Activated naive CD4-positive, alpha-beta T cell treated with anti-CD3 and anti-CD28 coated beads, Interleukin-2, amount 10 ng/mL, durations not matched to agents 7 days and 5 days (primary cell): ENCODE data around the gene MED15.

Source experiments
- CTCF ChIA-PET: fragments of 350-600 bp; sonication (Branson Sonifier 250); formaldehyde crosslinking; loops from one replicate; lab custom pipeline; 2021; ENCODE audit warnings: antibody characterized with exemption; lab: Charles Lee
- DNase-seq: peaks from one replicate; pipeline ENCODE4 v3.0.0-alpha.2; 2020
- H3K27ac Mint-ChIP-seq: one replicate; pipeline ENCODE4 v1.8.0; 2021; ENCODE audit warnings: mild to moderate bottlenecking, moderate library complexity, mixed read lengths
- H3K27me3 Mint-ChIP-seq: one replicate; pipeline ENCODE4 v1.8.0; 2021; ENCODE audit warnings: mild to moderate bottlenecking, mixed read lengths
- H3K36me3 Mint-ChIP-seq: one replicate; pipeline ENCODE4 v1.8.0; 2021; ENCODE audit warnings: mixed read lengths
- H3K4me1 Mint-ChIP-seq: one replicate; pipeline ENCODE4 v1.8.0; 2021; ENCODE audit warnings: mixed read lengths
- H3K4me3 Mint-ChIP-seq: one replicate; pipeline ENCODE4 v1.8.0; 2021; ENCODE audit warnings: mild to moderate bottlenecking, moderate library complexity, mixed read lengths
- H3K9me3 Mint-ChIP-seq: one replicate; pipeline ENCODE4 v1.8.0; 2021; ENCODE audit warnings: mixed read lengths

The MED15 gene

GRCh38 chr22:20605328-20605727 is 97.9 kb downstream of the MED15 start:
- Mint-ChIP-seq H3K27ac (no peak overlapping the region), H3K4me1 (peaks cover 8% of the 10 kb centered on the region), H3K36me3 (no peaks in the 10 kb centered on the region), H3K9me3 (no peaks in the 10 kb centered on the region), H3K4me3 (no peak overlapping the region), H3K27me3 (peaks cover 44% of the 10 kb centered on the region)
- CTCF ChIA-PET = interaction anchor here (1.2 kb wide), 1 partner anchor 144 kb away, joined by 4 read pairs; no protein-coding TSS in a partner anchor
- no peak for DNase-seq

DNA sequence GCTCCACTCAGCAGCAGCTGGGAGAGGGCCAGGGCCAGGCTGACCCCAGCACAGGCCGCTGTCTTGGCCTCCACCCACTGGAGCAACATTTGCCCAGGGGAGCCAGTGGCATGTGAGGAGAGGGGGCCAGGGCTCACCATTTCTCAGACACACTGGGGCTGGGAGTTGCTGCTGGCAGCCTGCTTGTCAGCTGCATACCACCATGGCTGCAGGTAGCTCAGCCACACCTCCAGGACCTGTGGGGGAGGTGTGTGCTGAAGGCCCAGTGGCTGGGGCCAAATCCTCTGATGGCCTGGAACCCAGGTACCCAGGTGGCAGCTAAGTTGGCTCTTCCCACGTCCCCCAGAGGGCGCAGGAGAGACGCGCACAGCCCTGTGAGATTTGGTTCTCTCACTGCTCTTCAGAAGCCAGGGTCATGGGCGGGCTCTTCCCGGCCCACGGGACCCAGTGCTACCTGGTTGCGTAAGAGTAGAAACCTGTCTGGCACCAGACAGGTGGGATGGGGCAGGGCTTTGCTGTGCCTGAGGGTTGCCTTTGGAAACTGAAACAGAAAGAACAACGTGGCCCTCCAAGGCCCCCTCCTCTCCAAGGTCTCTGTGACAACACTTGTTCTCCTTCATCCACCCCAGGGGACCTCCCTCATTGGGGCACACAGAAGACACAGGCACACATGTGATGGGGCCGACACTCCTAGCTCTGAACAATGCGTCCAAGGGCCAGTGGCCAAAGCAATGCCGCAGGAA is 98.8 kb downstream of the MED15 start:
- Mint-ChIP-seq H3K27ac (peak overlapping the region; percentile 69), H3K27me3 (peaks cover 42% of the 10 kb centered on the region), H3K4me3 (no peak overlapping the region), H3K9me3 (no peaks in the 10 kb centered on the region), H3K4me1 (peaks cover 8% of the 10 kb centered on the region), H3K36me3 (no peaks in the 10 kb centered on the region)
- peak; percentile 81 for DNase-seq
- CTCF ChIA-PET = interaction anchor here (1.0 to 1.5 kb wide), 4 partner anchors 10 to 135 kb away, joined by 4 to 10 read pairs (median 6); no protein-coding TSS in a partner anchor

GRCh38 chr22:20606784-20607128 is 99.3 kb downstream of the MED15 start:
- CTCF ChIA-PET = interaction anchor here (1.0 to 1.5 kb wide), 4 partner anchors 10 to 135 kb away, joined by 4 to 10 read pairs (median 6); no protein-coding TSS in a partner anchor
- Mint-ChIP-seq H3K4me3 (no peak overlapping the region), H3K4me1 (peaks cover 8% of the 10 kb centered on the region), H3K27ac (no peak overlapping the region), H3K36me3 (no peaks in the 10 kb centered on the region), H3K27me3 (peaks cover 47% of the 10 kb centered on the region), H3K9me3 (no peaks in the 10 kb centered on the region)
- DNase-seq = no peak

- no peak for DNase-seq
- CTCF ChIA-PET = interaction anchor here (1.0 to 1.5 kb wide), 4 partner anchors 9 to 134 kb away, joined by 4 to 10 read pairs (median 6); no protein-coding TSS in a partner anchor
- Mint-ChIP-seq H3K36me3 (no peaks in the 10 kb centered on the region), H3K4me3 (no peak overlapping the region), H3K4me1 (peaks cover 8% of the 10 kb centered on the region), H3K27ac (no peak overlapping the region), H3K27me3 (peaks cover 53% of the 10 kb centered on the region), H3K9me3 (no peaks in the 10 kb centered on the region)
Measured at GRCh38 chr22:20607157-20607907, 99.9 kb downstream of the MED15 start.

- no peak overlapping the region for H3K27ac Mint-ChIP-seq
- H3K9me3 Mint-ChIP-seq = no peaks in the 10 kb centered on the region
- CTCF ChIA-PET = interaction anchor here (0.5 to 0.6 kb wide), 2 partner anchors 42 to 244 kb away, joined by 3 to 4 read pairs; no protein-coding TSS in a partner anchor
- no peak overlapping the region for H3K4me3 Mint-ChIP-seq
- H3K36me3 Mint-ChIP-seq = no peaks in the 10 kb centered on the region
- peaks cover 59% of the 10 kb centered on the region for H3K27me3 Mint-ChIP-seq
- peaks cover 8% of the 10 kb centered on the region for H3K4me1 Mint-ChIP-seq
- DNase-seq = no peak
Measured at GRCh38 chr22:20610243-20610686, 102.9 kb downstream of the MED15 start.

GRCh38 chr22:20610757-20611156 is 103.3 kb downstream of the MED15 start:
- no peaks in the 10 kb centered on the region for H3K36me3 Mint-ChIP-seq
- peaks cover 6% of the 10 kb centered on the region for H3K4me1 Mint-ChIP-seq
- H3K9me3 Mint-ChIP-seq = no peaks in the 10 kb centered on the region
- no peak overlapping the region for H3K27ac Mint-ChIP-seq
- peaks cover 59% of the 10 kb centered on the region for H3K27me3 Mint-ChIP-seq
- DNase-seq = no peak
- H3K4me3 Mint-ChIP-seq = no peak overlapping the region
- CTCF ChIA-PET = interaction anchor here (0.6 kb wide), 1 partner anchor 243 kb away, joined by 4 read pairs; no protein-coding TSS in a partner anchor

DNA sequence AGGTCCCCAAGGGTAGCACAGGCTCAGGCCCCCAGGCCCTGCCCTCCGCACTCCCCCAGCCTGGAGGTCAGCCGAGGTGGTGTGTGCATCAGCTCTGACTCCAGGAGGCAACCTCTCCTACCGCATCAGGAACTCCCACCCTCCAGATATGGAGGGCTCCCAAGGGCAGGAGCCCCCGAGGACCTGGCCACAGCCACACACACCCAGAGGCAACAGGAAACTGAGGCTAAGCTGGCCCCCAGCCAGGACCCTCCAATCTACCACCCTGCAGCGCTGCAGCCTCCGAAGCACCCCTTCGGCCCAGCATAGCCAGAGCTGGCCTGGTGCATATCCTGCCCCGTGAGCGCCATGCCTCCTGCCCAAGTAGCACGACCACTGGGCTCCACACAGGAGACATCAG is 104.0 kb downstream of the MED15 start:
- DNase-seq = no peak
- H3K36me3 Mint-ChIP-seq = no peaks in the 10 kb centered on the region
- no peak overlapping the region for H3K27ac Mint-ChIP-seq
- CTCF ChIA-PET = no interaction called here
- H3K9me3 Mint-ChIP-seq = no peaks in the 10 kb centered on the region
- H3K4me3 Mint-ChIP-seq = no peak overlapping the region
- peaks cover 57% of the 10 kb centered on the region for H3K27me3 Mint-ChIP-seq
- H3K4me1 Mint-ChIP-seq = peaks cover 2% of the 10 kb centered on the region

- Mint-ChIP-seq H3K9me3 (no peaks in the 10 kb centered on the region), H3K4me3 (no peak overlapping the region), H3K27me3 (peaks cover 46% of the 10 kb centered on the region), H3K4me1 (no peaks in the 10 kb centered on the region), H3K27ac (no peak overlapping the region), H3K36me3 (no peaks in the 10 kb centered on the region)
- CTCF ChIA-PET = no interaction called here
- DNase-seq = no peak
Measured at GRCh38 chr22:20613301-20613700, 105.9 kb downstream of the MED15 start.

GRCh38 chr22:20615021-20615420 is 107.6 kb downstream of the MED15 start:
- no peak for DNase-seq
- Mint-ChIP-seq H3K27ac (no peak overlapping the region), H3K4me3 (no peak overlapping the region), H3K27me3 (peaks cover 42% of the 10 kb centered on the region), H3K9me3 (no peaks in the 10 kb centered on the region), H3K36me3 (no peaks in the 10 kb centered on the region), H3K4me1 (no peaks in the 10 kb centered on the region)
- CTCF ChIA-PET = no interaction called here

DNA sequence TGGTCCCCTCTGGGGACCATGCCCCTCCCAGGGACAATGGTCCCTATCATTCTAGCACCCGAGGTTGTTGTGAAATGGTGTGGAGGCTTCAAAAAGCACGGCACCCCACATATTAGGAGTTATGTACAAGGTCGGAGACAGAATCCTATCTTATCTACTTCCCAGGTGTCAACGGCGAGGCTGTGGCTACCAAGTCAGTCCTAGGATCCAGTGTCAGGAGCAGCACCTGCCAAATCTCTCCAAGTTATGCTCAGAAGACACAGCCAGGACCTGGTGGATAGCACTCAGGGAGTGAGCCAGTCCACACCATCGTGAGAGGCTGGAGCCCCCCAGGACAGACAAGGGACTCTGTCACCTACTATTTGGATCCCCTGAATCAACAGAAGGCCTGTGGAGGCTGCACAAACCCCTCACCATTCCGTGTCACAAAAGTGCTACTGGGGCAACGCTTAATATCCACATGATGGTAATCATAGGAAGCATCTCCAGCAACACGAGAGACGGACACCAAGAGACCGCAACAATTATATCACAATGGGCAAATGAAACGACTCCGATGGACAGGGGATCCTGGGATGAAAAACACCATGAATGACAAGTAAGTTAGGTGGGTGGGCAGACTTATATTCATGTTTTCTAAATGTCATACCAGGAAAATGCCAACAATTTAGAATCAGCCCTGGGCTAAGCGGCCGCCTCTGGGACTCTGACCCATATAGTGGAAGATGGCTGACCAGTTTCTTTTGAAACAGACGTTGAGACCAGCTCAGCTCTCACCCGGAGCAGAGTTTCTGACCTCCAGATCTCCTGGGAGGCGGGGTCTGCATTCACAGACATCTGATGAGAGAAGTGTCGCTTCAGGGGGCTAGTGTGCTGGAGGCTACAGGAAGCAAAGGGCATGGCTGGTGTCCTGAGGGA is 108.4 kb downstream of the MED15 start:
- CTCF ChIA-PET = interaction anchor here (1.0 kb wide), 1 partner anchor 9 kb away, joined by 4 read pairs; no protein-coding TSS in a partner anchor
- Mint-ChIP-seq H3K9me3 (no peaks in the 10 kb centered on the region), H3K27me3 (peaks cover 36% of the 10 kb centered on the region), H3K4me3 (no peak overlapping the region), H3K27ac (no peak overlapping the region), H3K4me1 (no peaks in the 10 kb centered on the region), H3K36me3 (no peaks in the 10 kb centered on the region)
- no peak for DNase-seq

DNA sequence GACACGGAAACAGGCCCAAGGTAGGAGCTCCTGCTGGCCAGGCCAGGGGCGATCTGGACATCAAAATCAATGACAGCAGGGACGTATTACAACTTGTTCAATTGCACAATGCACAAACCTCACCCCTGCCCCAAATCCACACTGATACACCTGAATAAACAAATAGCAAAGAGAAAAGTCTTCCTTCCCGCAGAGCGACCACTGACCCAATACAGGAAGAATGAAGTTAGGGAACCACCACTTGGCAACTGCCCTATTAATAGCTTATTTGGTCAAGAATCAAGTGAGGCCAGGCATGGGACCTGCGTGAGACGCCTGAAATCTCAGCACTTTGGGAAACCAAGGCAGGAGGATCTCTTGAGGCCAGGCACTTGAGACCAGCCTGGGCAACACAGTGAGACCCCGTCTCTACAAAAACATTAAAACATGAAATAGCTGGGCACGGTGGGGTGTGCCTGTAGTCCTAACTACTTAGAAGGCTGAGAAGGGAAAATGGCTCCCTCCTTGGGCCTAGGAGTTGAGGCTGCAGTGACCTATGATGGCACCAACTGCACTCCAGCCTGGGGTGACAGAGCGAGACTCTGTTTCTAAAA is 109.1 kb downstream of the MED15 start:
- Mint-ChIP-seq H3K36me3 (no peaks in the 10 kb centered on the region), H3K4me1 (no peaks in the 10 kb centered on the region), H3K27ac (no peak overlapping the region), H3K27me3 (peaks cover 32% of the 10 kb centered on the region), H3K4me3 (no peak overlapping the region), H3K9me3 (no peaks in the 10 kb centered on the region)
- CTCF ChIA-PET = interaction anchor here (1.0 kb wide), 1 partner anchor 10 kb away, joined by 4 read pairs; no protein-coding TSS in a partner anchor
- no peak for DNase-seq

- Mint-ChIP-seq H3K27me3 (peaks cover 12% of the 10 kb centered on the region), H3K4me3 (no peak overlapping the region), H3K4me1 (no peaks in the 10 kb centered on the region), H3K9me3 (no peaks in the 10 kb centered on the region), H3K27ac (no peak overlapping the region), H3K36me3 (no peaks in the 10 kb centered on the region)
- no peak for DNase-seq
- CTCF ChIA-PET = interaction anchor here (3.3 kb wide), 1 partner anchor 12 kb away, joined by 10 read pairs; no protein-coding TSS in a partner anchor
Measured at GRCh38 chr22:20618488-20618887, 111.1 kb downstream of the MED15 start.
